Measurements from ENCODE around the gene TRAF3IP1. TPM values are rescaled to one million over a fixed set of nuclear protein-coding genes. Genes with fewer than 3 reads are reported as not detected.
"Not testable (repeated sequence)": the region's sequence is repeated elsewhere in the genome, so short reads cannot be mapped to it uniquely, and the experiment has no call there.

The TRAF3IP1 gene
- total RNA-seq, 2 experiments from 2014 or later: 3.6 to 6.1 TPM

DNA sequence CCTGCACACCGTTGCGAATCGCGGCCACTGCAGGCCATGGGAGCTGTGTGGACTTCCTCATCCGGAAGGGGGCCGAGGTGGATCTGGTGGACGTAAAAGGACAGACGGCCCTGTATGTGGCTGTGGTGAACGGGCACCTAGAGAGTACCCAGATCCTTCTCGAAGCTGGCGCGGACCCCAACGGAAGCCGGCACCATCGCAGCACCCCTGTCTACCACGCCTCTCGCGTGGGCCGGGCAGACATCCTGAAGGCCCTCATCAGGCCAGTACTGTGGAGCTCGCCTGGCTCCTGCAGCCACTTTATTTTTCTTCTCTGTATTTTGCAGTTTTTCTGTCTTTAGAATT is 115.4 kb downstream of the TRAF3IP1 start:
- CTCF ChIA-PET: no interaction called here
- intact Hi-C loops (cut with micrococcal nuclease): no loop called here
- no peak for DNase-seq
- no peaks in the 10 kb centered on the region for H3K27me3 Mint-ChIP-seq (ENCODE audit: low read depth)
- no peaks in the 10 kb centered on the region for H3K9me3 Mint-ChIP-seq
- H3K4me1 Mint-ChIP-seq (ENCODE audit: low read depth): peaks cover 48% of the 10 kb centered on the region
- no peak overlapping the region for H3K4me3 Mint-ChIP-seq
- no peak overlapping the region for H3K27ac Mint-ChIP-seq
- H3K36me3 Mint-ChIP-seq (ENCODE audit: low read depth): peaks cover 52% of the 10 kb centered on the region

DNA sequence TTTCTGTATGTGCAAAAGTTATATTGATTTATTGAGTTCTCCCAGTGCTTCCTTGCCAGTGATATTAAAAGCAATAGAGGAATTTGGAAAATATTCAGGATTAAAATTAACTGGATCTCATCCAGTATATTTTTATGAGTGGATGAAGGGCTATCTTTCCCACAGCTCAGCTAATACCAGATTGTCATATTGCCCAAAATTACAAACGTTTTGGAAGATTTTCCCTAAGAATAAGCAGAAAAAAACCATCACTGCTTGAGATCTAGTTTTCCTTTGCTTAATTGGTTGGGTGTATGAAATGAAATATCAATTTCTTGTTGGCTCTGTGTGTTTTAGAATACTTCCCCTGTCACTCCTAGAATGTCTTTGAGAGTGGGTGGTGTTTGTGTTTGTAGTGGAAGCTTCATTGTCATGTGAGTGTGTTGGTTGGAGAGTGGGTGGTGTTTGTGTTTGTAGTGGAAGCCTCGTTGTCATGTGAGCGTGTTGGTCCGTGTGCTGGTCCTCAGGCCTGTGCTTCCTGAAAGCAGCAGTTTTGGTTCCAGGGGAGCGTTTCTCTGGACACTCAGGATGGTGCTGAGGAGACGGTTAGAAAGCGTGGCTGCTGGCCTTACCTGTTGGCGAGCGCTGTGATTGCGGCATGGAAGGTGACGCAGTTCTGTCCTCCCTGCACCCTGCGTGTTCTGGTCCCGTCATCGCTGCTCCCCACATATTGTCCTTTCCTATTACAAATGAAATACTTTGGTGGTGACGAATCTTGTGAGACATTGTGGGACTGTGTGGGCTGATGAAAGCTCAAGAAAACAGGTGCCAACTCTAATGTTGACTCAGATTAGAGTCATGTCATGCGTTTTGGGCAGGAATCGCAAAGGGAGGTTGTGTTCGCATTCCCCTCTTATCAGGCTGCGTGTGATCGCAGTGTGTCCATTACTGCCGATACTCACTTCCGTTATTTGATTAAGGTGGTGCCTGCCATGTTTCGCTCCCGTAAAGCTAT is 118.8 kb downstream of the TRAF3IP1 start:
- Mint-ChIP-seq H3K4me1 (ENCODE audit: low read depth) (peaks cover 48% of the 10 kb centered on the region), H3K36me3 (ENCODE audit: low read depth) (peaks cover 59% of the 10 kb centered on the region), H3K27ac (peak overlapping the region; percentile 43), H3K9me3 (no peaks in the 10 kb centered on the region), H3K4me3 (peak overlapping the region; percentile 11), H3K27me3 (ENCODE audit: low read depth) (no peaks in the 10 kb centered on the region)
- intact Hi-C loops (cut with micrococcal nuclease): loop anchor here (1.0 kb wide), 2 partner anchors 12 to 441 kb away; no protein-coding TSS in a partner anchor
- peak; percentile 85 for DNase-seq
- CTCF ChIA-PET: interaction anchor here (0.7 to 1.0 kb wide), 2 partner anchors 68 to 147 kb away, joined by 4 read pairs; no protein-coding TSS in a partner anchor

DNA sequence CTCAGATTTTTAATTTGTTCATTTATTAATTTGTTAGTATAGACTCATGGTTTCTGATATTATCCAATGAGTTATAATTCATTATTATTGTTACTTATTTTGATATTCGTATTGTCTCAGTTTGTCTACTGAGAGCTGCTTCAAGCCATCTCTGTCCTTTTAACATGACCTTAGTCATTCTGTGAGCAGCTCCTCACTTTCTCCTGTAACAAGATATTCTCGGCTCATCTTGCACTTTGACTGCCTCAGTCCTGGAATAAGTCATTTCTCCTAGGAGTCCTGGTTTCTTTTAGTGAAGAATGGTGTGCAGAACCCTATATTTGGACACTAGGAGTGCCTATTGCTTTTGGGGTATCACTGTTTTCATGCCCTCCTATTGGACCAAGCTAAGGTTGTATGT is 119.6 kb downstream of the TRAF3IP1 start:
- peaks cover 57% of the 10 kb centered on the region for H3K36me3 Mint-ChIP-seq (ENCODE audit: low read depth)
- no peaks in the 10 kb centered on the region for H3K27me3 Mint-ChIP-seq (ENCODE audit: low read depth)
- intact Hi-C loops (cut with micrococcal nuclease): loop anchor here (1.0 kb wide), 2 partner anchors 13 to 442 kb away; no protein-coding TSS in a partner anchor
- H3K27ac Mint-ChIP-seq: peak overlapping the region; percentile 22
- CTCF ChIA-PET: interaction anchor here (0.7 to 1.0 kb wide), 2 partner anchors 69 to 147 kb away, joined by 4 read pairs; no protein-coding TSS in a partner anchor
- H3K9me3 Mint-ChIP-seq: no peaks in the 10 kb centered on the region
- peaks cover 47% of the 10 kb centered on the region for H3K4me1 Mint-ChIP-seq (ENCODE audit: low read depth)
- H3K4me3 Mint-ChIP-seq: no peak overlapping the region
- DNase-seq: no peak

DNA sequence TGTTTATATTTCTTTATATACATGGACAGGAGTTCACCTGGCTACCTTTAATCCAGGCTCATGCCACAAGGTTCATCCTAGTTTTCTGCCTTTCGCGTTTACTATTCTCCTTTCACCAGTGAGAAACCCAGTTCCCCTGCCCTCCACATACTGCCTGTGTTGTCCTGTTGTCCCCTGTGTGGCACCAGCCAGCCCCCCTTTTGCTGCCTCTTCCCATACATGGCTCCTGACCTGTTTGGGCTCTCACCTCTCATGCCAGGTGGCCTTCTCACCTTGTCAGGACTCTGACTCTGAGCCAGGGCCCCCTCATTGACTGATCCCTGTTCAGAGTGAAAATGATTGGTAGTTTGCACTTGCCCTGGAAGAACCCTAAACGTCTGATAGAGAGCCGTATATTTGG is 120.0 kb downstream of the TRAF3IP1 start:
- CTCF ChIA-PET: interaction anchor here (1.0 kb wide), 1 partner anchor 69 kb away, joined by 4 read pairs; no protein-coding TSS in a partner anchor
- Mint-ChIP-seq H3K4me1 (ENCODE audit: low read depth) (peaks cover 47% of the 10 kb centered on the region), H3K27me3 (ENCODE audit: low read depth) (no peaks in the 10 kb centered on the region), H3K27ac (no peak overlapping the region), H3K9me3 (no peaks in the 10 kb centered on the region), H3K4me3 (no peak overlapping the region), H3K36me3 (ENCODE audit: low read depth) (peaks cover 60% of the 10 kb centered on the region)
- intact Hi-C loops (cut with micrococcal nuclease): no loop called here
- DNase-seq: no peak

DNA sequence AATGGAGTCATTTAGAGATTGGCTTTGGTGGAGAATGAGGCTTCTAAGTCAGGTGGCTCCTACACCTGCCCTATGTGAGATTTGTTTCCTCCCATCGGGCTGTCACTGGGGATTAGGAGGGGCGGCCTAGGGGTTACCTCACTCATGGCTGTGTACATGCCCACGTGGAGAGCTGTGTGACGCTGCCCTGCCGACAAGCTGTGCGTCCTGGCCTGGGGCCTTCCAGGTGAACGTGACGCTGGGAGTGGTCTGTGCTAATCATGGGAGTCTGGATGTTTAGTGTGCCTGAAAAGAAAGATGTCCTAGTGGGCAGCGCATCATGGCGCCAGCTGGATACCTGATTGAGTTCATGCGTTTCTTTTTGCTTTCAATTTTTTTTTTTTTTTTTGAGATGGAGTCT is 120.4 kb downstream of the TRAF3IP1 start:
- H3K27ac Mint-ChIP-seq: no peak overlapping the region
- CTCF ChIA-PET: interaction anchor here (0.6 kb wide), 1 partner anchor 13 kb away, joined by 3 read pairs; no protein-coding TSS in a partner anchor
- DNase-seq: no peak
- peaks cover 62% of the 10 kb centered on the region for H3K36me3 Mint-ChIP-seq (ENCODE audit: low read depth)
- H3K4me1 Mint-ChIP-seq (ENCODE audit: low read depth): peaks cover 47% of the 10 kb centered on the region
- H3K4me3 Mint-ChIP-seq: no peak overlapping the region
- intact Hi-C loops (cut with micrococcal nuclease): no loop called here
- no peaks in the 10 kb centered on the region for H3K27me3 Mint-ChIP-seq (ENCODE audit: low read depth)
- H3K9me3 Mint-ChIP-seq: no peaks in the 10 kb centered on the region

DNA sequence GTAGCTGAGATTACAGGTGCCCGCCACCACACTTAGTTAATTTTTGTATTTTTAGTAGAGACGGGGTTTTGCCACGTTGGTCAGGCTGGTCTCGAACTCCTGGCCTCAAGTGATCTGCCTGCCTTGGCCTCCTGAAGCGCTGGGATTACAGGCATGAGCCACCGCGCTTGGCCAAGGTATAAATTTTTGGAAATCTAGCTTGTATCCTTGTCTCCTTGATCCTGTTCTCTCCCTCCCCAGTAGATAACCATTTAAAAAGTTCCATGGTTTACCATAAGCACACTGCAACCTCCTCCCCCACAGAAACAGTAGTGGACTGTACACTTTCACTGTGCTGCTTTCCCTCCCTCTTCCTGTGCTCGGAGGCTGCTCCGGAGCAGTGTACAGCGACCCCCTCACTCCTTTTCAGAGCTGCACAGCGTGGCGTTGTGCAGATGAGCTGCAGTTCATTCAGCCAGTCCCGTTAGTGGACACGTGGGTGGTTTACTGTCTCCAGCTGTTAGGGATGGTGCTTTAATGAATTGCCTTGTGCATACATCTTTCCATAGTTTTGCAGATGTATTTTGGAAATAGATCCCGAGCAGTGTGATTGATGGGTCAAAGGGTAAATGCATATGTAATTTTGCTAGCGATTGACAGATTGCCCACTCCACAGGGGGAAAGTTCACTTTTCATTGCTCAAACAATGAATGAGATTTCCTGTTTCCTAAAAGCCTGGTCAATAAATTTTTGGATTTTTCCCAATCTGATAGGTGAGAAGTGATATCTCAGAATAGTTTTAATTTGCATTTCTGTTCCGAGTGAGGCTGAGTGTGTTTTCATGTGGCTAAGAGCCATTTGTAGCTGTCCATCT is 121.2 kb downstream of the TRAF3IP1 start:
- intact Hi-C loops (cut with micrococcal nuclease): no loop called here
- peaks cover 64% of the 10 kb centered on the region for H3K36me3 Mint-ChIP-seq (ENCODE audit: low read depth)
- H3K27ac Mint-ChIP-seq: no peak overlapping the region
- CTCF ChIA-PET: interaction anchor here (0.6 to 0.7 kb wide), 2 partner anchors 14 to 106 kb away, joined by 3 to 4 read pairs; no protein-coding TSS in a partner anchor
- no peak overlapping the region for H3K4me3 Mint-ChIP-seq
- peaks cover 47% of the 10 kb centered on the region for H3K4me1 Mint-ChIP-seq (ENCODE audit: low read depth)
- no peaks in the 10 kb centered on the region for H3K27me3 Mint-ChIP-seq (ENCODE audit: low read depth)
- DNase-seq: no peak
- no peaks in the 10 kb centered on the region for H3K9me3 Mint-ChIP-seq

DNA sequence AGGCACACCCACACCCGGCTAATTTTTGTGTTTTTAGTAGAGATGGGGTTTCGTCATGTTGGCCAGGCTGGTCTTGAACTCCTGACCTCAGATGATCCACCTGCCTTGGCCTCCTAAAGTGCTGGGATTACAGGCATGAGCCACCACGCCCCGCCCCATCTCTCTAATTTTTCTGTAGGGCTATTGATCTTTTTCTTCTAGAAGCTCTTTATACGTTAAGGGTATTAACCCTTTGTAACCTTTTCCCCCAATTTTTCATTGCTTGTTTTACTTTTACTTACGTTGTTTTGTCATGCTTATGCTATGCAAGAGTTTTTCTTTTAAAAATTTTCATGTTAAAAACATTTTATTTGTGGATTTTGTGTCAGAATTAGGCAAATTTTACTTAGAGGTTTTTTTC is 121.9 kb downstream of the TRAF3IP1 start:
- H3K27ac Mint-ChIP-seq; H3K4me3 Mint-ChIP-seq; H3K27me3 Mint-ChIP-seq (ENCODE audit: low read depth); intact Hi-C loops (cut with micrococcal nuclease); DNase-seq; H3K9me3 Mint-ChIP-seq: not testable (repeated sequence)
- CTCF ChIA-PET: interaction anchor here (0.7 kb wide), 1 partner anchor 106 kb away, joined by 4 read pairs; no protein-coding TSS in a partner anchor
- peaks cover 42% of the 10 kb centered on the region for H3K4me1 Mint-ChIP-seq (ENCODE audit: low read depth)
- peaks cover 64% of the 10 kb centered on the region for H3K36me3 Mint-ChIP-seq (ENCODE audit: low read depth)

DNA sequence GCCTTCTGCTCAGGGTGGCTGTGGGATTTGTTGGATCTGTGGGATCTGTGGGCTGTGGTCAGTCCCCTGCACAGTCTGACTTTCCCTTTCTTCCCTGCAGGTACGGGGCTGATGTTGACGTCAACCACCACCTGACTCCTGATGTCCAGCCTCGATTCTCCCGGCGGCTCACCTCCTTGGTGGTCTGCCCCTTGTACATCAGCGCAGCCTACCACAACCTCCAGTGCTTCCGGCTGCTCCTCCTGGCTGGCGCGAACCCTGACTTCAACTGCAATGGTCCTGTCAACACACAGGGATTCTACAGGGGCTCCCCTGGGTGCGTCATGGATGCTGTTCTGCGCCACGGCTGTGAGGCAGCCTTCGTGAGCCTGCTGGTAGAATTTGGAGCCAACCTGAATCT is 123.9 kb downstream of the TRAF3IP1 start:
- no peak for DNase-seq
- Mint-ChIP-seq H3K4me1 (ENCODE audit: low read depth) (peaks cover 32% of the 10 kb centered on the region), H3K36me3 (ENCODE audit: low read depth) (peaks cover 59% of the 10 kb centered on the region), H3K4me3 (no peak overlapping the region), H3K27ac (no peak overlapping the region), H3K27me3 (ENCODE audit: low read depth) (no peaks in the 10 kb centered on the region), H3K9me3 (no peaks in the 10 kb centered on the region)
- intact Hi-C loops (cut with micrococcal nuclease): no loop called here
- CTCF ChIA-PET: interaction anchor here (1.2 kb wide), 1 partner anchor 17 kb away, joined by 4 read pairs; no protein-coding TSS in a partner anchor

DNA sequence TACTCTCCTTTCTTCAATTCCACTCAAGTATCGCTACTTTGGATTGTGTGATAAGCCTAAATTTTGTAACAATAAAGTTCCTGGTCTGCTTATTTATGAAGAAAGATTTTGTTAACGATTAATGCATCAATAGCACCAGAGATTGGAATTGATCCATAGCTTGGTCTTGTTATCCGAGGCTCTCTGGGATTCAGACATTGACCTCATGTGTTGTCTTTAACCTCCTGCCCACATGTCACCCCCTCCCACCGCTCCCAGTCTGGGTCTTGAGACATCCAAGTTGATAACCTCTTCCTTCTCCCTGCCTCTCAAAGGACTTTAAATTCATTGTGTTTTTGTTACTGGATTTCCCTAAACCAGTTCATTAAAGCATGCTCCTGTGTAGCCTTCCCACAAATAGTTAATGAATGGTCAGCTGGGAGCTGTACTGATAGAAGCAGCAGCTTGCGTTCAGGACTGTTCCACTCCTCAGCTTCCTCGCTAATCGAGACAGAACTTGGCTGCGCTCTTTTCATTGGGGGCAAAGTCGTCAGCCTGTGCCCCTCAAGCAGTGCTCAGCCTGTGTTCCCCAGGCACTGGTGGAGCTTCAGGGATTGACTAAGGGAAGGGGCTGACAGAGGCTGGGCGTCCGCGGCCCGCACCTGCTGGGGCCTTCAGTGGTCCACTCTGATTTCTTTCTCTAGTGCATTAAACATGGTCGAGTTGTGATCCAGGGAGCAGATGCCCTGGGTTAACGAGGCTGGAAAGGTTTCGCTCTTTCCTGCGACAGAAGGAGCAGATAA is 125.3 kb downstream of the TRAF3IP1 start:
- H3K27me3 Mint-ChIP-seq (ENCODE audit: low read depth): no peaks in the 10 kb centered on the region
- peaks cover 18% of the 10 kb centered on the region for H3K4me1 Mint-ChIP-seq (ENCODE audit: low read depth)
- no peaks in the 10 kb centered on the region for H3K9me3 Mint-ChIP-seq
- CTCF ChIA-PET: interaction anchor here (1.2 kb wide), 1 partner anchor 75 kb away, joined by 3 read pairs; no protein-coding TSS in a partner anchor
- H3K36me3 Mint-ChIP-seq (ENCODE audit: low read depth): peaks cover 54% of the 10 kb centered on the region
- no peak overlapping the region for H3K4me3 Mint-ChIP-seq
- no peak overlapping the region for H3K27ac Mint-ChIP-seq
- intact Hi-C loops (cut with micrococcal nuclease): no loop called here
- no peak for DNase-seq

DNA sequence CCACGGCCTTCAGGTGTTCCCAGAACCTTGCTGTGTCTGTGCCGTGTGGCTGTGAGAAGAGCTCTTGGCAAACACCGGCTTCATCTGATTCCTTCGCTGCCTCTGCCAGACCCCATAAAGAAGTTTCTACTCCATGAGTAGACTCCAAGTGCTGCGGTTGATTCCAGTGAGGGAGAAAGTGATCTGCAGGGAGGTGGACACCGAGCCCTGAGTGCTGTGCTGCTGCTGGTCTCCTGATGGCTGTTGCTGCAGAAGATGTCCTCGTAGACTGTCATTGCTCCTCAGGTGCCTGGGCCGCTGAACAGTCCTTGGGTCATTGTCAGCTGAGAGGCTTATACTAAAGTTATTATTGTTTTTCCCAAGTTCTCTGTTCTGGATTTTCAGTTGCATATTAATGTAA is 126.1 kb downstream of the TRAF3IP1 start:
- H3K36me3 Mint-ChIP-seq (ENCODE audit: low read depth): peaks cover 54% of the 10 kb centered on the region
- H3K9me3 Mint-ChIP-seq: no peaks in the 10 kb centered on the region
- peaks cover 13% of the 10 kb centered on the region for H3K4me1 Mint-ChIP-seq (ENCODE audit: low read depth)
- no peaks in the 10 kb centered on the region for H3K27me3 Mint-ChIP-seq (ENCODE audit: low read depth)
- DNase-seq: no peak
- intact Hi-C loops (cut with micrococcal nuclease): no loop called here
- H3K27ac Mint-ChIP-seq: no peak overlapping the region
- no peak overlapping the region for H3K4me3 Mint-ChIP-seq
- CTCF ChIA-PET: interaction anchor here (1.2 kb wide), 1 partner anchor 76 kb away, joined by 3 read pairs; no protein-coding TSS in a partner anchor

DNA sequence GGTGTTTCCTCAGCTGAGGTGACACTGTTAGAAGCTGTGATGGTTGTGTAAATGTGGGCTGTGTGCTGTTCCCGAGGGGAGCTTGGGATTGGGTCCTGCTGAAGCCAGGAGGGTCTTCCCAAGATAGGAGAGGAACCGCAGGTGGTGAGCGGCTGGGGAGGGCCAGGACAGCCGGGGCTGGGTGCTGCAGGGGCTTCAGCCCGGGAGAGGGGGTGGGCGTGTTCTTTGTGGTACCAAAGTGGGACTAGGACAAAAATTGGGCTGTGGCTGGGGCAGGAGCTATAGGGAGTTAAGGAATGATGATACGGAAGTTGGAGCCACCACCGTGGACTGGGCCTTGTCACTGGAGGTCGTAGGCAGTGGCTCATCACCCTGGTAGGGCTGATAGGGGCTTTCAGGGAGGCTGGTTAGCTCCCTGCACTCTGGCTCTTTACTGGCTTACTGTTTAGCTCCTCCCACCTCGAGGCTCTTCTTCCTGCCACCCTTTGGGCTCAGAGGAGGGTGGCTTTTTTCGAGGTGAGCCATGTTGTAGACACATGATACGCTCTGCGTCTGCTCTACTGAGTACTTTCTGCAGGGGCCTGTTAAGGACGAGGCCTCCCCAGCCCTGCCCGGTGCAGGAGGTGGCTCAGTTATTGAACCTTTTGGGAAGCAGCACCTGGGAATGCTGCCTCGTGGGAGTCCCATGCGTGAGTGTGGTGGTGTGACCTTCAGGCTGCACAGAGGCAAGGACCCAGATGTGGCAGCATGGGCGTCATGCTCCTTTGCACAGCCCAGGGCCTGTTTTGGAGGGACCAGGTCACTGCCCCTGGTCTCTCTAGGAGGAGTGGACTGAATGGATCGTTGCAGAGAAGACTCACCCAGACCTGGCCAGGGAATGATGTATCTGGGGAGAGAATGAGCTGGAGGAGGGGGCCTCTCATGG is 128.0 kb downstream of the TRAF3IP1 start:
- intact Hi-C loops (cut with micrococcal nuclease): no loop called here
- H3K4me1 Mint-ChIP-seq (ENCODE audit: low read depth): peaks cover 2% of the 10 kb centered on the region
- H3K27ac Mint-ChIP-seq: peak overlapping the region; percentile 16
- peaks cover 57% of the 10 kb centered on the region for H3K36me3 Mint-ChIP-seq (ENCODE audit: low read depth)
- CTCF ChIA-PET: no interaction called here
- no peak overlapping the region for H3K4me3 Mint-ChIP-seq
- no peak for DNase-seq
- H3K27me3 Mint-ChIP-seq (ENCODE audit: low read depth): no peaks in the 10 kb centered on the region
- no peaks in the 10 kb centered on the region for H3K9me3 Mint-ChIP-seq

Measured in activated naive CD4-positive, alpha-beta T cell treated with anti-CD3 and anti-CD28 coated beads for 36 hours (primary cell).